GM19467 (cell line): ENCODE data around the gene APEX2.
A peak's percentile ranks its signal among the peaks of the same experiment; 100 is the strongest.
"Not testable (repeated sequence)": the region's sequence is repeated elsewhere in the genome, so short reads cannot be mapped to it uniquely, and the experiment has no call there.

Experiments
- ATAC-seq: cut with Tn5 transposase; IDR thresholded peaks from one replicate; pipeline ENCODE4 v1.9.1; 2021; ENCODE audit warnings: mild to moderate bottlenecking, moderate library complexity; ENCODE audit not compliant: unreplicated experiment

The APEX2 gene, protein sequence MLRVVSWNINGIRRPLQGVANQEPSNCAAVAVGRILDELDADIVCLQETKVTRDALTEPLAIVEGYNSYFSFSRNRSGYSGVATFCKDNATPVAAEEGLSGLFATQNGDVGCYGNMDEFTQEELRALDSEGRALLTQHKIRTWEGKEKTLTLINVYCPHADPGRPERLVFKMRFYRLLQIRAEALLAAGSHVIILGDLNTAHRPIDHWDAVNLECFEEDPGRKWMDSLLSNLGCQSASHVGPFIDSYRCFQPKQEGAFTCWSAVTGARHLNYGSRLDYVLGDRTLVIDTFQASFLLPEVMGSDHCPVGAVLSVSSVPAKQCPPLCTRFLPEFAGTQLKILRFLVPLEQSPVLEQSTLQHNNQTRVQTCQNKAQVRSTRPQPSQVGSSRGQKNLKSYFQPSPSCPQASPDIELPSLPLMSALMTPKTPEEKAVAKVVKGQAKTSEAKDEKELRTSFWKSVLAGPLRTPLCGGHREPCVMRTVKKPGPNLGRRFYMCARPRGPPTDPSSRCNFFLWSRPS

DNA sequence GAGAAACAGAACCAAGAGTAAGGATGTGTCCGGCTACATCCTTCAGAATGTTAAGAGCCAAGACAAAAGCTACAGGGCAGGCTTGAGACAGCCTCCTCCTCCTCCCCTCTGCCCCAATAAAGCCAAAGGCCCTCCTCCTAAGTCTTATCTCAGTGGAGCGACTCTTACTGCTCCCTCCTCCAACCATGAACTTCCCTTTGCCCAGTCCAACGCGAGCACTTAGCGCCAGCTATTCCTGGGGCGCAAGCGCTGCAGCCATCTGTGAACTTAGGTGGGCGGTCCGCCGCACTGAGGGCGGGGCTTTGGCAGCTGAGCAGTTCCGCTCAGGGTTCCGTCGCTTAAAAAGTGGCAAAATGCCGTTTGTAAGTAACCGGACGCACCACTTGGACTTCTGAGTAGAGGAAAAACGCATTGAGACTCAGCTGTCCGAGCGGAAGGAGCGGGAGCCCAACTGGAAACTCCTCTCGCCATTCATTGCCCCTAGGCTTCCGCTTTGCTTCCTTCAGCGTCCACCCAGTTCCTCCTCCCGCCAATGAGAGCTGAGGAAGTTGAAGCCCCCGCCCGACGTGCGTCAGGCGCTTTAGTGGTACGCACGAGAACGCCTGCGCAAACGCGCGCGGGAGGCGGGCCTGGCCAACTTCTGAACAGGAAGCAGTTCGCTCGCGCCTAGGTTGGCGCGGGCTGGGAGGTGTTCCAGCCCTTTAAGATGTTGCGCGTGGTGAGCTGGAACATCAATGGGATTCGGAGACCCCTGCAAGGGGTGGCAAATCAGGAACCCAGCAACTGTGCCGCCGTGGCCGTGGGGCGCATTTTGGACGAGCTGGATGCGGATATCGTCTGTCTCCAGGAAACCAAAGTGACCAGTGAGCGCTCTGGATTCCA is at the start of gene APEX2:
APEX2 (plus strand) TSS at position 647 of the 882 bp plus-strand sequence; CDS start at position 707, 60 bp downstream.
- ATAC-seq, result peak; percentile 90

DNA sequence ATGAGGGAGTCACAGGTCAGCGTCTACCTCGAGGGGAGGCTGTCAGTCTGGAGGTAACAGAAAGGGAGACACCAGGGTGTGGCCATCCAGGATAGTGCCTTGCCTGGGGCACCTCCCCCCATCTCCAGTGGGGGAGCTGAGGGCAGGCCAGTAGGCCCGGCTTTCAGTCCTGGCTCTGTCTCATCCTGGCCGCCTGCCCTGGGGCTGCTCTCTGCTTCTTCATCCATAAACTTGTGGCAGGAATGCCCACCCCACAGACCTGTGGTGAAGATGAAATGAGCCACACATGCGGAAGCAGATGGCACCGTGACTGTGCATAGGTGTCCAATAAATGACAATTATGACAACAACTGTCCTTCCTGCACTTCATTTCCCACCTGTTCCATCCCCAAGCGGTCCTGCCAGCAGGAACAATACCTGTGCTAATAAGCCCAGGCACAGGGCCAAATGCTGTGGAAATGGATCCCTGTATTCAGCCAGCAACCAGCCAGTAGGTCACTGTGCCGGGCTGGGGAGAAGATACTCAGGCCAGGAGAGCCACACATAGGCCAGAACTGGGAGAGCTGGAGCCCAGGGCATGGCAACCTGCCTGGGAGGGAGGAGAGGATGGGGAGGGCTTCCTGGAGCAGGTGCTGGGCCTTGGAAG is 49.3 kb upstream of the APEX2 start:
- no peak for ATAC-seq

DNA sequence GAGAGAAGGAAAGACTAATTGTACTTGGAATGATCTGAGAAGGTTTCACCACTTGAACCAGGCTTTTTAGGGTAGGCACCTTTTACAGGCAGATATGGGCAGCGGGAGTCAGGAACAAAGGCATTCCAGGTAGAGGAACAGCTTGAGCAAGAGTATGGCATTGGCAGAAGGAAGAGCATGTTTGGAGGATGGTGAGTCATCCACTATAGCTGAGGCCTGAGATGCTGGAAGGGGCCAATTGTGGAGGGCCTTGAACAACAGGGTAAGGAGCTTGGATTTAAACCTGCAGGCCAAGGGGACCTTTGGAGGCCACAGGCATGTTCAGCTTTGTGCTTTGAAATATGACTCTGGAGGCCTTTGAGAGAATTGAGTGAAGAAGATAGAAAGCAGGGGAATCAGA is 38.4 kb upstream of the APEX2 start:
- no peak for ATAC-seq

DNA sequence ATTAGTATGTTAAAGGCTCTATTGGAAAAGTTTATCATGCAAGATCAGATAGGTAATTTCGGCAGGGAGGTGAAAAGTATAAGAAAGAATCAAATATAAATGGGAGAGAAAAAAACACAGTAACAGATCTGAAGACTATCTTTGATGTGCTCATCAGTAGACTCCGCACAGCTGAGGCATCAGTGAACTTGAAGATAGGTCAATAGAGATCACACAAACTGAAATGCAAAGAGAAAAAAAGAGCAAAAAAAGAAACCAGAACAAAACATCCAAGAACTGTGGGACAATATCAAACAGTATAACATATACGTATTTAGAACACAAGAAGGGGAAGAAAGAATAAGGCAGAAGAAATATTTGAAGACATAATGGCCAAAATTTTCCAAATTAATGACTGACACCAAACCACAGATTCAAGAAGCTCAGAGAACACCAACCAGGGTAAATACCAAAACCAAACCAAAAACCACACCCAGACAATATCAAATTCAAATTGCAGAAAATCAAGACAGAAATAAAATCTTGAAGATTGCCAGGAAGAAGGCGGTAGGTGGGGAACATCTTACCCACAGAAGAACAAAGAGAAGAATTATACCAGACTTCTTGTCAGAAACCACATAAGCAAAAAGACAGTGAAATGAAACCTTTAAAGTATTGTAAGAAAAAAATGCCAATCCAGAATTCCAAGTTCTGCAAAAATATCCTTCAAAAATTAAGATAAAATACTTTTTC is 35.2 kb upstream of the APEX2 start:
- ATAC-seq, result no peak

DNA sequence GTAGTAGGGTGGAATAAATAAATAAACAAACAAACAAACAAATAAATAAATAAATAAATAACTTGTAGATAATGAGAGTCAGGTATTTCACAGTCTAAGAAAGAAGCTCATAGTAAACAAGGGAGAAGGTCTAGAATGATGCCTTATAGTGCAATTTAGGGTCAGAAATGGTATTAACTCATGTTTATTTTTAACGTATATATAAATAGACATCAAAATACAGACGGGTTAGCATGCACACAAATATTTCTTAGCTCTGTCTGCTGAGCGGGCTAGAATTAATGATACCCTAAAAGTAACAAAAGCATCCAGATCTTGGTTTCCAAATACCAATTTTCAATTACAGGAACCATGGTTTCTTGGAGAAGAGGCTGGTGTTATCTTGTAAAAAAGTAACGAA is 22.8 kb upstream of the APEX2 start:
- no peak for ATAC-seq

DNA sequence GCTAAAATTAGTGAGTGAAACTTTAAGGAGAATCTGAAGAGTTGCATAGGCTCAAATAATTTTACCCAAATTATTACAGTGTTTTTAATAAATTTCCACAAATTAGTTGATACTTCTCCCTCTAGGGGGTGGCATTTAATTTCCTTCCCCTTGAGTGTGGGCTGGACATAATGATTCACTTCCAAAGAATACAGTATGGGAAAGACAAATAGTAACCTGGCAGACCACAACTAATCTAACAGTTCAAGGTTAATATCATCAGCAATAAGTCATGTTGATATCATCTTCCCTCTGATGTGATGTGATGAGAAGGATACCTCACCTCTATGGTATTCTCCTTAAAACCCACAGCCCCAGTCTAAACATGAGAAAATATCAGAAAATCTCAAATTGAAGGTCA is 21.7 kb upstream of the APEX2 start:
- ATAC-seq, result no peak

DNA sequence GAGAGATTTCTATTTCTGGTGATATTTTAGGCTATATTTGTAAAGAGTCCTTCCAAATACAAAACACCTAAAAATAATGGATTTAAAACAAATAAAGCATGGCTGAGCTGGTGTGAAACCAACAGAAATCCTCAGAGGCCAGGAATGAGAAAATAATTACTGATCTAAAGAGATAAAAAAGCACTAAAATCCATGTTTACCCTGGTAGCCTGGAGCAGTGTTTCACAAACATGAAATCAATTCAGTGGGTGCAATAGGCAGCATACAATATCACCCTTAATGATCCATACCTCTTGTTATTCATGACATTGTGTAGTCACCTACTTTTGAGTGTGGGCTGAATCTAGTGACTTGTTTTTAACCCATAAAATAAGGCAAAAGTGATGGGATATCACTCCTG is 20.7 kb upstream of the APEX2 start:
- no peak for ATAC-seq

DNA sequence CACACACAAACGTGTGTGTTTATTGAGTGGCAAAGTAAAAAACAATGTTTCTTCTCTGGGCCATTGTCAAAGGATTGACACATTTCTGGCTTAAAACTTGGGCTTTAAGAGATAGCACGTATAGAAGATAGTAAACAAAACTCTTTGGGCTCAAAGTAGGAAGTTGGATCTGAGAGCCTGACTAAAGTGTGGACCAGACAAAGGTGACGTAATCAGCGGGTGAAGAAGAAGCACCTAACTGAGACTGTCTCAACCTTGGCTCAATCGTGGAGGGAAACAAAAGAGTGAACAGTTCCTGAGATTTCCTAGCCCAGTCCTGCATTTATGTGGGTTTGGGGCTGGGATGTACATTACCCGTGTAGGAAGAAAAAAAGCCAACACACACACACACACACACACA is 19.8 kb upstream of the APEX2 start:
- ATAC-seq, result no peak

DNA sequence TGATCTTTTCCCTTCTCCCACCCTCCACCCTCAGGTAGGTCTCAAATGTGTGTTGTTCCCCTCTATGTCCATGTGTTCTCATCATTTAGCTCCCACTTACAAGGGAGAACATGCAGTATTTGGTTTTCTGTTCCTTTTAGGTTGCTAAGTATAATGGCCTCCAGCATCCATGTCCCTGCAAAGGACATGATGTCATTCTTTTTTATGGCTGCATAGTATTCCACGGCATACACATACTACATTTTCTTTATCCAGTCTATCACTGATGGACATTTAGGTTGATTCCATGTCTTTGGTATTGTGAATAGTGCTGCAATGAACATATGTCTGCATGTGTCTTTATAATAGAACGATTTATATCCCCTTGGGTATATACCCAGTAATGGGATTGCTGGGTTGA is 16.9 kb upstream of the APEX2 start:
- ATAC-seq, result not testable (repeated sequence)

DNA sequence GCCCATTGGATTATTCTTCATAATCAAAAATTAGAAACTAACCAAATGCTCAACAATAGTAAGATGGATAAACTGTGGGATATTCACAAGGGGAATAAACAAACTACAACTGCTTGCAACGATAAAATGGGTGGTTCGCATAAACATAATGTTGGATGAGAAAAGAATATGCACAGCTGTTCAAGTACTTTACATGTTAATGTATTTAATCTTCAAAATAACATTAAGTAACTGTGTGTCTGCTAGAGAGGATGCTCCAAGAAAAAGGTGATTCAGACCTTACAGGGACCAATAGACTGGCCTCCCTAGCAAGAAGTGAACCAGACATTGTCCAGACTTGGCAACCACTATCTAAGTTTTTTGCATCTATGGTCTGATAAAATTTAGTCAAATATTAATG is 8.5 kb upstream of the APEX2 start:
- ATAC-seq, result no peak

DNA sequence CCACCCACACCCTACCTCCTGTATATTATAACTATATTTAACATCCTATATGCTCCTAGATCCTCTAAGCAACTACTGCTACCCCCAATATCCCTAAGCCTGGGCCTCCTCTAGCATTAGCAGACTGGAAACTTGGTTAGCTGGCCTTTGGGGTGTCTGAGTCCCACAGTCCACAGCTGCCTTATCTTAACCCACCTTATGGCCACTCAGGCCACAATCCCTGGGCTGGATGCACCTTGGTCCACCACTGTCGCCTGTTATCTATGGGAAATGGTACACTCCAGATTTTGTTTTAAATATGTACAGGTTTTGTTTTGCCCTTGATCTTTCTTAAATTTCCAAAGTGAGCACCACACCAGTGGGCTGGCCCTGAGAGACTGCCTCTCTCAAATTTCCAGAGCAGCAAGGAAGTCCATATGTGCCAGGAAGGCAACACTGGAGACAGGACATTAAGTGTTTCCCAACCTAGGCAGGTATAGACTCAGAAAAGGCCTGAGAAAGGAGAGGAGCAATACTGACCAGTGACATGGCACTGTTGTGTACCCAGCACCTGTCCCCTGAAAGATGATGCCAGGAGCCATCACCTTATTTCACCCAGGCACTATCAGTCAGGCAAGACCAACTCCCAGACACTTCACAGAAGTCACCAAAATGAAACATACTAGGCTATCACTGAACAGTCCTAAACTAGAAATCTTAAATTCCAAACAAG is 7.1 kb upstream of the APEX2 start:
- ATAC-seq, result no peak

DNA sequence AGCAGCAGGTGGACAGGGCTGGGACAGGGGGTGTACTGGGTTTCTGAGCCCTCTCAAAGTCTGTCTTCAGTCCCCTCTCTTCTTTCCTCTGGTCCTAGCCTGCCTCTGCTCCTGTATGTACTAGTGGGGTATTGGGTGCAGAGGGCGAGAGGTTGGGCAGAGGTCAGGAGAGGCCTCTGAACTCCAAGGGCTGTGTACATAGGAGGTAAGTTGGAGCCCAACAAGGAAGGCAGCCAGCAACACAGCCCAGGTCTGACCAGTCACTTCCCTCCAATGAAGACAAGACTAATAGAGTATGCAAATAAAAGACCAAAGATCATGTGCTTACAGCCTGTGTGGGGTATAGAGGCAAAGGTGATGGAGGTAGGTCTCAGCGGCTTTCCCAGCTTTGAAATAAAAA is 6.1 kb upstream of the APEX2 start, which contains the start of gene PFKFB1:
PFKFB1 (minus strand) TSS at position 90 of the 400 bp plus-strand sequence. CDS start 181 bp downstream, outside the sequence.
- no peak for ATAC-seq

DNA sequence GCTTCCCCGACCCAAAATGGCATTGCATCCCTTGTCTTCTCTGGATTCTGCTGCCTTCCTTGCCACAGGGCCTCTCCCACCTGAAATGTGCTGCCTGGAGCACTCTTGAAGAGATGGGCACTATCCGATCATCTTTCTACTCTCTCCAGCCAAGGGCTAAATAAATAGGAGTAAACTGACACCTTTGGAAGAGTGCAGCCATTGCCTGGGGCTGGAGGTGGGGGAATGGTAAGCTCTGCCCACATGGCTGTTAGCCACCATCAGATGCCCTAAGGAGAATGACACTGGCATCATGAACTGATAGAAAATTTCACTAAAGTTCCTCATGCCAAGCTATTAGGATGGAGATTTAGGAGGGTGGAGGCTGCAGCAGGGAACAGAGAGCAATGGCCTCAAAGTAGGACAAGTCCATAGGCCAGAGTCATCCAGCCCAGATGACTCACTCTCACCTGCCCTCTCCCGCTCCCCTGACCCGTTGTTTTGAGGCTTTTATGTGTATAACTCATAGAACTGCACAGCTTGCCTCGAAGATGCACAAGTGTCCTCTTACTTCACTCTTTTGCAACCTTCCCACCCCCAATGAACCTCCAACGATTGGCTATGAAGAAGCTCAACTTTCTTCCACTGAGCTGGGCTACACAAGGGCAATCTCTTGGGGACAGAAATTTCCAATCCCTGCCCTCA is 5.4 kb upstream of the APEX2 start:
- ATAC-seq, result no peak

DNA sequence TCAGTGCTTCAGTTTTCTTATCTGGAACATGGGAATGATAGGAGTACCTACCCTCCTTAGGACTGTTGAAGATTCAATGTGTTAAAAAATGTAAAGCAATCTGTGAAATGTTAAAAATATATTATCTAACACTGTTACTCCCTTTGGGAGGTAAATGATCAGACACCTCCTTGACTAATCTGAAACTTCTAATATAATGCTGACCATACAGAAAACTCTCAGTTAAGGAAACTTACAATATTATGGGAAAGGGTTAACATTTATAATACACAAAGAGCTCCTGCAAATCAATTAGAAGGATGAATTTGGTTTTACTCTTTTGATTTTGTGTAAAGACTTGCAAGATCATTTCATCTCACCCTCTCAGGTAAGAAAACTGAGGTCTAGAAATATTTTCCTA is 4.5 kb upstream of the APEX2 start:
- no peak for ATAC-seq

DNA sequence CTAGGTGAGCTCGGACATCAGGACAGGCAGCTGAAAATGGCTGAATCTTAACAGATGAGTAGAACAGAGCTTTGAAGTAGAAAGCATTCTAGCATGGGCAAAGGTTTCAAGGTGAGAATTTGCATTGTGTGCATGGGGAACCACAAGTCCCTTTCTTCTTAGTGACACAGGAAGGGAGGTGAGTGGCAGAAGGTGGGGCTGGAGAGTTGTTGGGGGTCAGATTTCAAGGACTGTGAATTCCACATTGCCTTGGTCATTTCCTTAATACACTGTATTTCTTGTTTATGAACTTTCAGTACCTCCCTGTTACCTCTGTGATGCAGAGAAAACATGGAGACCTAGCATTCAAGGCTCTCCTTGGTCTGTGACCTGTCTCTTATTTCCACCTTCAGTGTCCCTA is 4.1 kb downstream of the APEX2 start:
- no peak for ATAC-seq

DNA sequence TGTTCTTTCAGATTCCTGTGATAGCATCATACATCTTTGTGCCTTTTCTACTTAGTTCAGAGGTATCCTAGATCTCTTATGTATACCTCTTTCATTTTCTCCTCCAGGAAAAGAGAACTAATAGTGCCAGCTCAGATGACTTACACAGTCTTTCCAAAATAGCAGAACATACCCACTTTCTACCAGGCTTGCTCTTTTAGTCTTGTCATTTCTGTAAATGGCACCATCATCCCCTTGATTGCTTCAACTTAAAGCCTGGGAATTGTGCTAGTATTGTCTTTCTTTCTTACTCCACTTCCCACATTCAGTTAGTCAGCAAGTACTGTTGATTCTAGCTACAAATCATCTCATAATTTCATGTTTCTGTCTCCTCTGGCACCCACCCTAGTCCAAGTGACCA is 5.1 kb downstream of the APEX2 start:
- ATAC-seq, result no peak

DNA sequence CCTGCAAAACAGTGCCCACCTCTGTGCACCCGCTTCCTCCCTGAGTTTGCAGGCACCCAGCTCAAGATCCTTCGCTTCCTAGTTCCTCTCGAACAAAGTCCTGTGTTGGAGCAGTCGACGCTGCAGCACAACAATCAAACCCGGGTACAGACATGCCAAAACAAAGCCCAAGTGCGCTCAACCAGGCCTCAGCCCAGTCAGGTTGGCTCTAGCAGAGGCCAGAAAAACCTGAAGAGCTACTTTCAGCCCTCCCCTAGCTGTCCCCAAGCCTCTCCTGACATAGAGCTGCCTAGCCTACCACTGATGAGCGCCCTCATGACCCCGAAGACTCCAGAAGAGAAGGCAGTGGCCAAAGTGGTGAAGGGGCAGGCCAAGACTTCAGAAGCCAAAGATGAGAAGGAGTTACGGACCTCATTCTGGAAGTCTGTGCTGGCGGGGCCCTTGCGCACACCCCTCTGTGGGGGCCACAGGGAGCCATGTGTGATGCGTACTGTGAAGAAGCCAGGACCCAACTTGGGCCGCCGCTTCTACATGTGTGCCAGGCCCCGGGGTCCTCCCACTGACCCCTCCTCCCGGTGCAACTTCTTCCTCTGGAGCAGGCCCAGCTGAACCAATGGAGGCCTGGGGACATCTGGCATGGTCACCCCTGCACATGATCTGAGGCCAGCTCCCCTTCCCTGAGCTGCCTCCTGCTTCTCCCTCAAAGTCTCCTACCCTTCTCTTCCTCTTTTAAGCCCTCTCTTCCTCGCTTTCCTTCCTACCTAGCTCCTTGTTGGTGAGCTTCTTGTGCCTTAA is 6.9 kb downstream of the APEX2 start:
- ATAC-seq, result no peak

DNA sequence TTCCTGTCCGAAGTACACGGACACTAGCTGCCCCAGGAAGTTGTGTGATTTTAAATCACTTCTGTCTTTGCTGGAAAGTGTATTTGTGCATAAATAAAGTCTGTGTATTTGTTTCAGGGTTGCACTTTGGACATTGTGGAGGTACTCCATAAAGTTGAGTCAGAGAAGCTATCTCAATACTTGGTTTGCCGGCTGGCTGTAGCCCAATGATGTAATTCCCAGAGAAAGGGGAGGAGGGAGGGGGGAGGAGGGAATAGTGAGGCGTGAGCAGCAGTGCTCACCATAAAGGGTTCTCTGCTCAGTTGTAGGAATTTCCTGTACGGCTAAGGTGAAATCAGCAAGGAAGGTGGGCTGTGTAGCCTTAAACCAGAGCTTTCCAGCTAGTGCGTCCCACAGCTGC is 7.5 kb downstream of the APEX2 start:
- ATAC-seq, result no peak
